Activated CD4-positive, alpha-beta T cell treated with anti-CD3 and anti-CD28 coated beads, Interleukin-2, amount 50 U/mL, for 48 hours (primary cell): ENCODE results near the gene UGP2.
"Not testable (repeated sequence)": the region's sequence is repeated elsewhere in the genome, so short reads cannot be mapped to it uniquely, and the experiment has no call there.

Source experiments
- DNase-seq, 2 experiments: peaks; one replicate each; pipeline ENCODE4 v3.0.0-alpha.2; 2020

UGP2 gene

GRCh38 chr2:63840785-63841253 lies 877 bp upstream of the UGP2 start:
- peak; percentile 98 for DNase-seq

GRCh38 chr2:63842149-63843061 lies 709 bp downstream of the UGP2 start:
- peak in 1 of 2 experiments; percentile 17 for DNase-seq

DNA sequence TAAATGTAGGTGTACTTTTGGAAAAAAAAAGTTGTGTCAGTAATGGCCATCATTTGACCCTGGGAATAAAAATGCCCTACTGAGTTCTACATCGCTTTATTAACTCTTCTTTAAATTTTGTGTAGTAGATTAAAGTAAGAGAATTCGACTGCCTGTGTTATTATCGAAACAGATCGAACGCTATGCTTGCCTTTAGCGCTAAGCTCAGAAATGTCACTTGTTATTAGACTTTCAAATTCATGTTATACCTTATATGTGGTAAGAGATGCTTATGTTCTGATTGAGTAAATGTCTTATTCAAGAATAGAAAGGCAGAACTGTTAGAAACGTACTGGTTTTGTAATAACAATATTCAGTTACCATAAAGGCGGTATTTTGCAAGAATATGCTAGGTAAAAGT lies 1.4 kb downstream of the UGP2 start:
- no peak for DNase-seq

- DNase-seq, result no peak
Observed at GRCh38 chr2:63843791-63844190, 2.1 kb downstream of the UGP2 start.

DNA sequence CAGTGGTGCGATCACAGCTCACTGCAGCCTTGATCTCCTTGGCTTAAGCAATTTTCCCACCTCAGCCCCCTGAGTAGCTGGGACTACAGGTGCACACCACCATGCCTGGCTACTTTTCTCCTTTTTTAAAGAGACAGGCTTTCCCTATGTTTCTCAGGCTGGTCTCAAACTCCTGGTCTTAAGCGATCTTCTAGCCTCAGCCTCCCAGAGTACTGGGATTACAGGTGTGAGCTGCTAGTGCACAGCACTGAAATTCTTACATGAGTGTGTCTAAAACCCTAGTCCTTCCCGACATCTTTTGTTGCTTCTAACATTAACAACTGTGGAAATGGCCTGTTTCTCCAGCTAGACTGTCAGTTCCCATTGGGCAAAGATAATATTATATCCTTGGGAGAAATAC lies 2.9 kb downstream of the UGP2 start:
- DNase-seq, result no peak

- no peak for DNase-seq
Observed at GRCh38 chr2:63845866-63846265, 4.2 kb downstream of the UGP2 start.

DNA sequence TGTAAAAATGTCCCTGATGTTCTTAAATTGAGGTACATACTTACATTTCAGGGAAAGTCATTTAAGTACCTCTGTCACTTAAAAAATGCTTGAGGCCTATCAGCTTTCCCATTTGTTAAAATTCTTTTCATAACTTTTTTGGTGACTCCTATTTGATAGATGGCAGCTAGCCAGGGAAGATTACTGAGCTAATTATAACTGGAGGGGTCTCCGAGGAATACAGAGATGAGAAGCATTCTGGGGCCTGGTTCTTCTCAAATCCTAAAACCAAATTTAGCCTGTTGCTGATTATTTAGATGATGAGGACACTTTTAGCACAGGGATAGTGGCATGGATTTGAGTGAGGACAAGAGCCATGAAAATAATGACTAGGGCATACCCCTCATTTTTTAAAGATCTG lies 4.8 kb downstream of the UGP2 start:
- no peak for DNase-seq

DNA sequence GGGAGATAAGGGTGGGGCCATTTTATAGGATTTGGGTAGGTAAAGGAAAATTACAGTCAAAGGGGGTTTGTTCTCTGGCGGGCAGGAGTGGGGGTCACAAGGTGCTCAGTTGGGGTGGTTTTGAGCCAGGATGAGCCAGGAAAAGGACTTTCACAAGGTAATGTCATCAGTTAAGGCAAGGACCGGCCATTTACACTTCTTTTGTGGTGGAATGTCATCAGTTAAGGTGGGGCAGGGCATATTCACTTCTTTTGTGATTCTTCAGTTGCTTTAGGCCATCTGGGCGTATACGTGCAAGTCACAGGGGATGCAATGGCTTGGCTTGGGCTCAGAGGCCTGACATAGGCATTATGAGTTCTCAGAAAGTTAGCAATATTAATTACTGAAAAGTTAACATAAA lies 5.9 kb downstream of the UGP2 start:
- DNase-seq, result not testable (repeated sequence)

GRCh38 chr2:63849381-63850203 lies 7.9 kb downstream of the UGP2 start:
- no peak for DNase-seq

- no peak for DNase-seq
Observed at GRCh38 chr2:63850204-63850571, 8.5 kb downstream of the UGP2 start.

GRCh38 chr2:63850649-63851048 lies 9.0 kb downstream of the UGP2 start:
- no peak for DNase-seq

- no peak for DNase-seq
Observed at GRCh38 chr2:63851691-63852311, 10.1 kb downstream of the UGP2 start.

DNA sequence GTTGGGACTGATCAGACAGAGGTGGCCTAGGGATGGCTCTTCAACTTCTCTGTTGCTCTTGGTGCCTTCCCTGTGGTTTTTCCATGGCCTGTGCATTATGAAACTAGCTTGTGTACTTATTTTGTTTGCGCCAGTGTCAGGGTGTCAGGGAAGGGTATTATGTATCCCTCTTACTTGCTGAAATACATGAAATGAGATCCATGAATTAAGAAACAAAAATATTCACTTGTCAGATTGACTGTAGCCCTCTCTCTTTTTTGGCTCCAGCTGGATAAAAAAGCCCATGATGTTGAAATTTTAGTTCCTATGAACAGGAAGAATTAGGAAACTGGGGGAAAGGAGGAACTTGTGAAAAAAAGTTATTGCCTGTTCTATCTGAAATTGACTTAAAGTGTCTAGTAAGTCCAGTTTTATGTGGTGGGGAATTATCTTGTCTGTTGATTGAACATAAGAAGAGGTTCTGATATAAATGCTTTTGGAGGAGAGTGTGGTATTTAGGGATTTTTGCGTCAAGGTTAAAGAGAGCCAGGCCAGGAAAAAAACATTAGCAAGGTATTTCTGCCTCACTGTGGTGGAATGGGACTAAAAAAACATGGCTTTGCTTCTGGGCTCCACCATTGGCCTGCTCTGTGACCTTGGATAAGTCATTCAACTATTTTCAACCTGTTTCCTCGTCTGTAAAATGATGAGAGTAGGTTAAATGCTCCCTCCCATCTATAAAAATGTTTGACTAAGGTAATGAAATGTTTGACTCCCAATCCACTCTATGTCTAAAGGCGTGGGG lies 12.0 kb downstream of the UGP2 start:
- DNase-seq, result no peak

- DNase-seq, result no peak
Observed at GRCh38 chr2:63855418-63856302, 14.0 kb downstream of the UGP2 start.

DNA sequence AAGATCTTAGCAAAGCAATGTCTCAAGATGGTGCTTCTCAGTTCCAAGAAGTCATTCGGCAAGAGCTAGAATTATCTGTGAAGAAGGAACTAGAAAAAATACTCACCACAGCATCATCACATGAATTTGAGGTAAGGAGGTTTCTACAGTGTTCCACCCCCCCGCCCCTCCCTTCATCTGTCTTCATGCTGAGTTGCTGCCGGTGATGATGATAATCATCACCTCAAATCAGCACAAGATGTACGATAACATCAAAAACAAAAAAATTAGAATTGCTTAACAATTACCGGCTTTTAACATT lies 14.6 kb downstream of the UGP2 start:
- DNase-seq, result peak; percentile 17 to 26

- DNase-seq, result no peak
Observed at GRCh38 chr2:63858291-63858690, 16.6 kb downstream of the UGP2 start.

- peak; percentile 42 to 55 for DNase-seq
Observed at GRCh38 chr2:63861220-63861822, 19.6 kb downstream of the UGP2 start.

DNA sequence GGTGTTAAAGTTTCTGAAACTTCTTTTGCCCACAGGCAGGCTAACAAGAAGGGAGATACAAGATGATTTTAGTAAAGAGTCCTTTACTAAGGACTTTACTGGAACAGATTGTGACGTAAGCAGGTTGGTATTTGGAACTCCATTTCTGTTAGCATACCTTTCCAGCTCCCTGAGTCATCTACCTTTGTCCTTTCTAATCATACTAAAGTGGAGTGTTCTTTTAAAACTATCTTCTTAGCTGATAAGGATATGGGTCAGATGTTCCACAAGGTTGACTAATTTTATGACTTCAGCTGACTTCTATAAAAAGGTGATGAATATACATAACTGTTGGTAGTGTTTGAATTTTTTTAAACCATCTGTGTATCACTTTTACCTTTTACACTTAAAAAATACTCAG lies 21.1 kb downstream of the UGP2 start:
- DNase-seq, result no peak

DNA sequence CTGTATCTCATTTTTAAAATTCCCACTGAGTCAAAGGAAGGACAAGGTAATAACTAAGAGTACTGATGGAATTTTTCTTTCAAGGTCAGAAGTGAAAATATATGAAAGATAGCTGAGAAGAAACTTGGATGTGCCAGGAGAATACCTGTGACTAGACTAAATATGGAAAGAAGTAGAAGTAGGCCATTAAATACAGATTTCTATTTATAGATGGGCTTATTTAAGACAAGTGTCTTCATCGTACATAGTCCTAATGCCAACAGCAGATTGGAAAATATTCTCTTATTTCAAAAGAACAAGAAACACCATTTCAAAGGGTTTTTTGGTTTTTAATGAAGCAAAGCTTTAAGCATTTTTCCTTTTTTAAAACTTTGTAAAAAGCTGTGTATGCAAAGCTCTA lies 22.0 kb downstream of the UGP2 start:
- DNase-seq, result no peak

DNA sequence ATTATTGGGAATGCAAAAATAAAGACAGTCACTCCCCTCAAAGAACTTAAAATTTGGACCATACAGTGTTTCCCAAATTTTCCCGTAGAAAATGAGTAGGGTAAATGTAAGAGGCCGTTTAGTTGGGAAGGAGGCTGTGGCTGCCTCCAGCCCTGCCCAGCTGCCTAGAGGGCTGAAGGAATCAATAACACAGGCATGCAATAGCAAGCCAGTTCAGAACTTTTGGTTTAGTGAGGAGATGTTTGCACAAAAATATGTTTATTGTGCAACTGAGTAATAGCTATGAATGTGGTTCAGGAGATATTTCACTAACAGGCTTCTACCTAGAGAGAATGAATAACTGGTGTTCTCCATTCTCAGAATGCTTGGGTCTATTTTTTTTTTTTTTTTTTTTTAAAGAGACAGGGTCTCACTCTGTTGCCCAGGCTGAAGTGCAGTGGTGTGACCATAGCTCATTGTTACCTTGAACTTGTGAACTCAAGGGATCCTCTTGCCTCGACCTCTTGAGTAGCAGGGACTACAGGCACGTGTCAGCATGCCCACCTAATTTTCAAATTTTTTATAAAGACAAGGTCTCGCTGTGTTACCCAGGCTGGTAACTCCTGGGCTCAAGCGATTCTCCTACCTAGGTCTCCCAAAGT lies 23.6 kb downstream of the UGP2 start:
- DNase-seq, result no peak
